Left lung (tissue), 10 donors: ENCODE data around the gene ZNF225. TPM values are rescaled to one million over a fixed set of nuclear protein-coding genes. Genes with fewer than 3 reads are reported as not detected.
A peak's percentile ranks its signal among the peaks of the same experiment; 100 is the strongest.
"Not testable (repeated sequence)": the region's sequence is repeated elsewhere in the genome, so short reads cannot be mapped to it uniquely, and the experiment has no call there.

Source experiments
- ATAC-seq: fragments of 200-7000 bp; cut with Tn5 transposase; one replicate; pipeline ENCODE4 v1.9.1; 2020; ENCODE audit warnings: moderate library complexity
- DNase-seq, 4 donors: peaks; one replicate each; pipeline ENCODE4 v3.0.0-alpha.2; 2013 to 2020
- H3K27ac ChIP-seq, 2 donors: fragments of 200-600 bp; sonication (generic) in 1 of 2; one replicate each; pipeline versions ENCODE4 v1.5.0 to v1.8.0; 2020 to 2021
- H3K27me3 ChIP-seq, 2 donors: fragments of 200-600 bp; sonication (generic) in 1 of 2; one replicate each; pipeline versions ENCODE4 v1.5.0 to v1.8.0; 2020 to 2021
- H3K36me3 ChIP-seq, 2 donors: fragments of 200-600 bp; sonication (generic) in 1 of 2; one replicate each; pipeline versions ENCODE4 v1.5.0 to v1.8.0; 2020 to 2021
- H3K4me1 ChIP-seq, 2 donors: fragments of 200-600 bp; one replicate each; pipeline ENCODE4 v1.8.0; 2021
- H3K4me3 ChIP-seq, 2 donors: fragments of 200-600 bp; sonication (generic) in 1 of 2; one replicate each; pipeline versions ENCODE4 v1.5.0 to v1.8.0; 2020 to 2021; ENCODE audit warnings: mild to moderate bottlenecking in 1 of 2
- H3K9me3 ChIP-seq, 2 donors: fragments of 200-600 bp; sonication (generic) in 1 of 2; one replicate each; pipeline versions ENCODE4 v1.5.0 to v1.8.0; 2020 to 2021
- intact Hi-C, 2 donors: fragments of 100-400 bp; cut with DNase I; formaldehyde crosslinking; loops; one replicate each; pipeline versions ENCODE4 v1.11.2 to v1.14.2; 2022
- polyA plus RNA-seq, 6 donors: library from polyadenylated mRNA; unstranded; fragments of 120-200 nt; gene quantifications; one replicate each; pipeline ENCODE4 v1.2.1, GENCODE V29; 2013; ENCODE audit not compliant: insufficient read length in 6 of 6
- total RNA-seq, 2 donors: library from RNA; stranded (reverse); fragmentation: NEBNext Ultra II Directional; extraction: Animal tissue kit (Norgen Biotek cat#: 25700); gene quantifications; one replicate each; pipeline ENCODE4 v1.2.1, GENCODE V29; 2021
- TF ChIP-seq, protein P1 (sequence below), 2 donors: fragments of 200-600 bp; sonication (generic) in 1 of 2; IDR thresholded peaks; one replicate each; pipeline versions ENCODE4 v1.5.0 to v1.8.0; 2021; ENCODE audit warnings: antibody characterized with exemption in 2 of 2
- donor health status: DM: no; HTN: yes; CAD: no.
- donor health status: DM: no; HTN: no; CAD: no.

Gene ZNF225
- total and polyA plus RNA-seq, 8 donors: 4.5 to 14.5 (median 11.5) TPM

DNA sequence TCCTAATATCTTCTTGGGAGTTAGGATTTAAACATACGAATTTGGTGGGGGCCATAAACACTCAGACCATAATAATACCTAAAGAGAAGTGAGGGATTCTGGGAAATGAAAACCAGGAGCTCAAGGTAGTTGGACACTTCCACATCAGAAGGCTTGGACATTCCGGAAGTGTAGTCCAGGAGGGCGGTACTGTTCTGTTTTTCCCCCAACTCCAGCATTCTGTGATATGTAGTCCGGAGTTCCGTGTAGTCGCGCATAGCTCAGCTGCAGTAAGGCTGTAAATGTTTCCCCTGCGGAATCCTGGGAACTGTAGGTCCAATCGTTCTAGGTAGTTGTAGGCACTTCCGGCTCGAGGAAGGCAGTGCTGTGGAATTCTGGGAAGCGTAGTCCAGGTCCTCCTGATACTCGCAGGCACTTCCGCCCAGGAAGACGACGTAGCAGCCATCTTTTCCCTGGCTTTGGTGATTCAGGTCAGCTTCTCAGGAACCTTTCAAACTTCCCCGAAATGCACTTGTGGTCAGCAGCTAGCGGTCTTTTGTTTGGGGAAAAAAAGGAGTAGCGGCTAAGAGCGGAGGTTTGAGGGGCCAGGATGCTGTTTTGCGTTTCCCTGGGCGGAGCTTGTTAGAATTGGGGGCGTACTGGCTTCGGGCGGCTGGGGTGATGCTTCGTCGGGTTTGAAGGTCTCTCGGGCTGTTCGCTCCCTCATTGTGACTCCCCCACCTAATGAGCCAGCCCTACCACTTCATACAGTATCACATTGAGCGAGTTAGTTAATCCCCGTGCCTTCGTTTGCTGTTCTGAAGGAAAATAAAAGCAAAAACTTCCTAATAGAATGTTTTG, 51.7 kb downstream of the ZNF225 start, which contains the start of gene ZNF226:
TSS of gene ZNF226 (plus strand) at position 428 of the 840 bp plus-strand sequence. CDS start 4,981 bp downstream, outside the sequence.
- intact Hi-C loops: no loop called here

DNA sequence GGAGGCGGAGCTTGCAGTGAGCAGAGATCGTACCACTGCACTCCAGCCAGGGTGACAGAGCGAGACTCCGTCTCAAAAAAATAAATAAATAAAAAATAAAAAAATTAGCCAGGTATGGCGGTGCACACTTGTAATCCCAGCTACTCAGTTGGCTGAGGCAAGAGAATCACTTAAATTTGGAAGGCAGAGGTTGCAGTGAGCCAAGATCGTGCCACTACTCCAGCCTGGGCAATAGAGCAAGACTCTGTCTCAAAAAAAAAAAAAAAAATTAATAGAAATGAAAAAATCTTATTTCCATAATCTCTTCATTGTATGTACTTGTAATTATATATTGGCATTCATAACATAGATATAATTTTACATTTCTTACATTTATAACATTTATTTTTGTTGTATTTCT, 57.5 kb downstream of the ZNF225 start:
- H3K27ac ChIP-seq, DNase-seq, H3K27me3 ChIP-seq, intact Hi-C loops, H3K4me3 ChIP-seq, ATAC-seq, H3K4me1 ChIP-seq: not testable (repeated sequence)
- H3K9me3 ChIP-seq: peaks cover 0 to 93% of the 10 kb centered on the region in 2 donors
- peaks cover 10 to 93% of the 10 kb centered on the region in 2 donors for H3K36me3 ChIP-seq

More for the DNA sequence above, 51.7 kb downstream of the ZNF225 start, which contains the start of gene ZNF226:
- peaks cover 0 to 76% of the 10 kb centered on the region in 2 donors for H3K9me3 ChIP-seq
- TF ChIP-seq, protein P1, sequence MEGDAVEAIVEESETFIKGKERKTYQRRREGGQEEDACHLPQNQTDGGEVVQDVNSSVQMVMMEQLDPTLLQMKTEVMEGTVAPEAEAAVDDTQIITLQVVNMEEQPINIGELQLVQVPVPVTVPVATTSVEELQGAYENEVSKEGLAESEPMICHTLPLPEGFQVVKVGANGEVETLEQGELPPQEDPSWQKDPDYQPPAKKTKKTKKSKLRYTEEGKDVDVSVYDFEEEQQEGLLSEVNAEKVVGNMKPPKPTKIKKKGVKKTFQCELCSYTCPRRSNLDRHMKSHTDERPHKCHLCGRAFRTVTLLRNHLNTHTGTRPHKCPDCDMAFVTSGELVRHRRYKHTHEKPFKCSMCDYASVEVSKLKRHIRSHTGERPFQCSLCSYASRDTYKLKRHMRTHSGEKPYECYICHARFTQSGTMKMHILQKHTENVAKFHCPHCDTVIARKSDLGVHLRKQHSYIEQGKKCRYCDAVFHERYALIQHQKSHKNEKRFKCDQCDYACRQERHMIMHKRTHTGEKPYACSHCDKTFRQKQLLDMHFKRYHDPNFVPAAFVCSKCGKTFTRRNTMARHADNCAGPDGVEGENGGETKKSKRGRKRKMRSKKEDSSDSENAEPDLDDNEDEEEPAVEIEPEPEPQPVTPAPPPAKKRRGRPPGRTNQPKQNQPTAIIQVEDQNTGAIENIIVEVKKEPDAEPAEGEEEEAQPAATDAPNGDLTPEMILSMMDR (IDR thresholded peaks at IDR 0.05): no peak
- peak within 1 kb of the TSS; percentile 81 to 83 for H3K27ac ChIP-seq
- H3K36me3 ChIP-seq: peaks cover 0 to 35% of the 10 kb centered on the region in 2 donors
- no peaks in the 10 kb centered on the region for H3K27me3 ChIP-seq
- peaks cover 8 to 11% of the 10 kb centered on the region in 2 donors for H3K4me1 ChIP-seq
- DNase-seq (peak; percentile 86 to 97 (median 94)), ATAC-seq (peak; percentile 100)
- H3K4me3 ChIP-seq: peak within 1 kb of the TSS; percentile 58 to 76

DNA sequence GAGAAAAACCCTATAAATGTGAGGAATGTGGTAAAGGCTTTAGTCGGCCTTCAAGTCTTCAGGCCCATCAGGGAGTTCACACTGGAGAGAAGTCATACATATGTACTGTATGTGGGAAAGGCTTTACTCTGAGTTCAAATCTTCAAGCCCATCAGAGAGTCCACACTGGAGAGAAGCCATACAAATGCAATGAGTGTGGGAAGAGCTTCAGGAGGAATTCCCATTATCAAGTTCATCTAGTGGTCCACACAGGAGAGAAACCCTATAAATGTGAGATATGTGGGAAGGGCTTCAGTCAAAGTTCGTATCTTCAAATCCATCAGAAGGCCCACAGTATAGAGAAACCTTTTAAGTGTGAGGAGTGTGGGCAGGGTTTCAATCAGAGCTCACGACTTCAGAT, 63.4 kb downstream of the ZNF225 start:
- Histone ChIP-seq H3K27ac (no peak overlapping the region), H3K36me3 (peaks cover 13 to 59% of the 10 kb centered on the region in 2 donors), H3K9me3 (peaks cover 13 to 100% of the 10 kb centered on the region in 2 donors), H3K4me1 (no peaks in the 10 kb centered on the region), H3K27me3 (no peaks in the 10 kb centered on the region), H3K4me3 (no peak overlapping the region)
- ATAC-seq (no peak), DNase-seq (no peak)
- TF ChIP-seq, protein P1 (IDR thresholded peaks at IDR 0.05): no peak
- intact Hi-C loops: no loop called here

DNA sequence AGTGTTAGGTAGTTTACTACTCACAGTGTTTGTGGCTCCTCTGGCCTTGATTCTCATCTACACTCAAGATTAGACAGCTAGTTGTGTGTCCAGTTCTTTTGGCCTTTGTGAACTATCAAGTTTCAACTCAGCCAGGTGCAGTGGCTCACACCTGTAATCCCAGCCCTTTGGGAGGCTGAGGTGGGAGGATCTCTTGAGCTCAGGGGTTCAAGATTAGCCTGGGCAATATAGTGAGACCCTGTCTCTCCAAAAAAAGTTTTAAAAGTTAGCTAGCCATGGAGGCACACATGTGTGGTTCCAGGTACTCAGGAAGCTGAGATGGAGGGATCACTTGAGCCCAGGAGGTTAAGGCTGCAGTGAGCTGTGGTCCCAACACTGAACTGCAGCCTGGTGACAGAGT, 67.8 kb downstream of the ZNF225 start:
- Histone ChIP-seq H3K9me3 (peaks cover 13 to 100% of the 10 kb centered on the region in 2 donors), H3K27me3 (no peaks in the 10 kb centered on the region), H3K27ac (no peak overlapping the region), H3K4me3 (no peak overlapping the region), H3K36me3 (peaks cover under 1 to 15% of the 10 kb centered on the region in 2 donors), H3K4me1 (no peaks in the 10 kb centered on the region)
- intact Hi-C loops: no loop called here
- no peak for DNase-seq
- TF ChIP-seq, protein P1 (IDR thresholded peaks at IDR 0.05): no peak
- ATAC-seq: no peak

DNA sequence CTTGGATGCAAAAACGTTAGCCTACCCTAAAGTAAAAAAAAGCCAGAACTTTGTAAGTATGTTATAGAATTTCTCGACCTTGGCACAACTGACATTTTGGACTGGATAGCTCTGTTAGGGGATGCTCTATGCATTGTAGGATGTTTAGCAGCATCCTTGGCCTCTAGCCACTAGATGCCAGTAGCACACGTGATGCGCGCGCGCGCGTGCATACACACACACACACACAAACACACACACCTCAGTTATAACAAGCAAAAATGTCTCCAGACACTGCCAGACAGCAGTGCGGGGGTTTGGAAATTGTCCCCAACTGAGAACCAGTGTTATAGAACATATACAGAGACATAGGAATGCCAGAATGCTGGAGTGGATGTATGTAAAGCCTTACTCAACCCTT, 68.9 kb downstream of the ZNF225 start:
- Histone ChIP-seq H3K27me3 (no peaks in the 10 kb centered on the region), H3K36me3 (peaks cover 0 to 4% of the 10 kb centered on the region in 2 donors), H3K4me3 (no peak overlapping the region), H3K27ac (no peak overlapping the region), H3K4me1 (no peaks in the 10 kb centered on the region), H3K9me3 (peaks cover 7 to 99% of the 10 kb centered on the region in 2 donors)
- TF ChIP-seq, protein P1 (IDR thresholded peaks at IDR 0.05): no peak
- intact Hi-C loops: no loop called here
- DNase-seq (no peak), ATAC-seq (no peak)

Other genes with a start within 250 kb of the ZNF225 start
- gene ZNF404, start 229.4 kb upstream of the ZNF225 start, total RNA-seq: 1 to 10 TPM; 2.1 to 6.1 TPM
- 10 to 100 TPM; 16.0 to 22.6 (median 21.1) TPM for gene ZNF404, start 229.4 kb upstream of the ZNF225 start, polyA plus RNA-seq
- 10 to 100 TPM; 12.9 to 13.4 TPM for gene ZNF45, start 178.1 kb upstream of the ZNF225 start, total RNA-seq
- 10 to 100 TPM; 30.1 to 33.4 (median 32.1) TPM for gene ZNF45, start 178.1 kb upstream of the ZNF225 start, polyA plus RNA-seq
- 1 to 10 TPM; 4.3 to 6.5 TPM for gene ZNF221, start 162.2 kb upstream of the ZNF225 start, total RNA-seq
- gene ZNF221, start 162.2 kb upstream of the ZNF225 start, polyA plus RNA-seq: 10 to 100 TPM in 1 of 6 donors, 1 to 10 TPM in 5; 6.4 to 11.9 (median 9.4) TPM
- gene ZNF155, start 129.2 kb upstream of the ZNF225 start, total RNA-seq: 1 to 10 TPM; 7.2 to 8.1 TPM
- gene ZNF155, start 129.2 kb upstream of the ZNF225 start, polyA plus RNA-seq: 10 to 100 TPM; 16.3 to 20.6 (median 17.8) TPM
- gene ZNF230, start 110.4 kb upstream of the ZNF225 start, total RNA-seq: 1 to 10 TPM; 4.0 to 8.1 TPM
- gene ZNF230, start 110.4 kb upstream of the ZNF225 start, polyA plus RNA-seq: 10 to 100 TPM in 1 of 6 donors, 1 to 10 TPM in 5; 7.9 to 10.7 (median 9.4) TPM
- 1 to 10 TPM; 3.2 to 3.4 TPM for gene ZNF222, start 88.0 kb upstream of the ZNF225 start, total RNA-seq
- gene ZNF222, start 88.0 kb upstream of the ZNF225 start, polyA plus RNA-seq: 10 to 100 TPM in 5 of 6 donors, 1 to 10 TPM in 1; 9.6 to 13.4 (median 10.4) TPM
- gene ZNF223, start 61.4 kb upstream of the ZNF225 start, total RNA-seq: 1 to 10 TPM; 5.0 to 5.1 TPM
- gene ZNF223, start 61.4 kb upstream of the ZNF225 start, polyA plus RNA-seq: 10 to 100 TPM; 11.9 to 16.1 (median 14.1) TPM
- gene ZNF284, start 41.2 kb upstream of the ZNF225 start, total RNA-seq: 1 to 10 TPM; 2.4 to 3.3 TPM
- gene ZNF284, start 41.2 kb upstream of the ZNF225 start, polyA plus RNA-seq: 1 to 10 TPM; 6.1 to 9.9 (median 7.4) TPM
- gene ZNF224, start 19.0 kb upstream of the ZNF225 start, total RNA-seq: 10 to 100 TPM; 21.6 to 21.7 TPM
- gene ZNF224, start 19.0 kb upstream of the ZNF225 start, polyA plus RNA-seq: 10 to 100 TPM; 43.2 to 52.7 (median 50.9) TPM
- gene ZNF234, start 28.2 kb downstream of the ZNF225 start, total RNA-seq: 10 to 100 TPM; 11.2 to 13.0 TPM
- 10 to 100 TPM; 16.1 to 22.2 (median 20.9) TPM for gene ZNF234, start 28.2 kb downstream of the ZNF225 start, polyA plus RNA-seq
- gene ZNF226, start 51.7 kb downstream of the ZNF225 start, total RNA-seq: 10 to 100 TPM; 14.5 to 20.6 TPM
- 10 to 100 TPM; 25.3 to 37.7 (median 27.8) TPM for gene ZNF226, start 51.7 kb downstream of the ZNF225 start, polyA plus RNA-seq
- gene ZNF227, start 99.1 kb downstream of the ZNF225 start, total RNA-seq: 10 to 100 TPM; 13.3 to 13.8 TPM
- 10 to 100 TPM; 24.8 to 34.9 (median 28.6) TPM for gene ZNF227, start 99.1 kb downstream of the ZNF225 start, polyA plus RNA-seq
- 1 to 10 TPM in 1 of 2 donors, under 1 TPM in 1; 0.29 to 1.4 TPM for gene ZNF233, start 146.5 kb downstream of the ZNF225 start, total RNA-seq
- gene ZNF233, start 146.5 kb downstream of the ZNF225 start, polyA plus RNA-seq: 1 to 10 TPM; 6.0 to 8.3 (median 7.1) TPM
- 1 to 10 TPM; 5.2 to 5.8 TPM for gene ZNF235, start 191.6 kb downstream of the ZNF225 start, total RNA-seq
- 10 to 100 TPM; 11.9 to 15.1 (median 14.4) TPM for gene ZNF235, start 191.6 kb downstream of the ZNF225 start, polyA plus RNA-seq
- 1 to 10 TPM; 3.2 to 4.5 TPM for gene ZNF112, start 243.3 kb downstream of the ZNF225 start, total RNA-seq
- gene ZNF112, start 243.3 kb downstream of the ZNF225 start, polyA plus RNA-seq: 10 to 100 TPM; 11.7 to 13.1 (median 11.8) TPM